Esophagus squamous epithelium (tissue), 5 donors: Measurements from ENCODE around the gene TOX2. TPM values are rescaled to one million over a fixed set of nuclear protein-coding genes. Genes with fewer than 3 reads are reported as not detected.

Experiments used
- DNase-seq: peaks from one replicate; lab custom pipeline; 2025; lab: John Stamatoyannopoulos, UW
- H3K27ac ChIP-seq, 4 donors: fragments of 200-600 bp; sonication (generic); one replicate each; pipeline ENCODE4 v1.5.1; 2016 to 2019; ENCODE audit warnings: mild to moderate bottlenecking in 1 of 4
- H3K27me3 ChIP-seq, 4 donors: fragments of 200-600 bp; sonication (generic); 1 replicate in 3 of 4; 2 replicates in 1 of 4; pipeline versions ENCODE4 v1.5.1 to v1.6.0; 2017 to 2021; ENCODE audit warnings: antibody characterized with exemption in 1 of 4
- H3K36me3 ChIP-seq, 3 donors: fragments of 200-600 bp; sonication (generic); one replicate each; pipeline ENCODE4 v1.5.1; 2016 to 2019
- H3K4me1 ChIP-seq, 3 donors: fragments of 200-600 bp; sonication (generic); one replicate each; pipeline ENCODE4 v1.5.1; 2017 to 2019
- H3K4me3 ChIP-seq, 4 donors: fragments of 200-600 bp; sonication (generic); 1 replicate in 3 of 4; 2 replicates in 1 of 4; pipeline ENCODE4 v1.5.1; 2016 to 2019; ENCODE audit warnings: mild to moderate bottlenecking in 2 of 4, moderate library complexity in 1 of 4
- H3K9me3 ChIP-seq, 3 donors: fragments of 200-600 bp; sonication (generic); one replicate each; pipeline ENCODE4 v1.5.1; 2016 to 2019
- CTCF ChIP-seq, 6 experiments: fragments of 450-650 bp in 4 of 6; fragments of 200-600 bp in 2 of 6; sonication (generic) in 2 of 6; IDR thresholded peaks; one replicate each; pipeline ENCODE4 v1.5.1; 2016 to 2019; ENCODE audit warnings: antibody characterized with exemption in 6 of 6, mild to moderate bottlenecking in 4 of 6, moderate library complexity in 4 of 6
- POLR2A ChIP-seq, 4 donors: fragments of 450-650 bp; IDR thresholded peaks; one replicate each; pipeline ENCODE4 v1.6.1; 2017; ENCODE audit warnings: antibody characterized with exemption in 4 of 4, mild to moderate bottlenecking in 4 of 4, moderate library complexity in 3 of 4
- WGBS, 2 donors: methylation state at CpG; one replicate each; pipeline ENCODE4 v1.1.5; 2018; 5-methylcytosine and 5-hydroxymethylcytosine counted together
- intact Hi-C: fragments of 100-400 bp; cut with DNase I; formaldehyde crosslinking; loops from one replicate; pipeline ENCODE4 v1.15.0; 2022
- total RNA-seq, 4 donors: library from RNA; depleted of rRNA; stranded (reverse); fragments of >200 nt; gene quantifications; one replicate each; pipeline ENCODE4 v1.1.0, GENCODE V29; 2016
- donor health status: DM: yes; HTN: yes; CAD: no.

Gene TOX2
- total RNA-seq, 4 donors from 2014 or later = 0.99 to 22.9 (median 3.1) TPM

GRCh38 chr20:43948455-43948854 lies 33.8 kb downstream of the TOX2 start:
- Histone ChIP-seq H3K36me3 (no peaks in the 10 kb centered on the region), H3K27me3 (peaks cover 0 to 59% (median 0%) of the 10 kb centered on the region in 4 donors), H3K9me3 (no peaks in the 10 kb centered on the region), H3K4me3 (no peak overlapping the region), H3K27ac (no peak overlapping the region), H3K4me1 (peaks cover 5 to 78% (median 9%) of the 10 kb centered on the region in 3 donors)
- intact Hi-C loops = no loop called here
- DNase-seq = no peak
- WGBS, 2 donors = 87% methylated on average over 3 of the region's 8 CpGs
- TF ChIP-seq CTCF (IDR thresholded peaks at IDR 0.05) = no peak

GRCh38 chr20:43949248-43949647 lies 34.6 kb downstream of the TOX2 start:
- DNase-seq = no peak
- 93% methylated on average over 6 of the region's 6 CpGs for WGBS, 2 donors
- intact Hi-C loops = no loop called here
- Histone ChIP-seq H3K9me3 (no peaks in the 10 kb centered on the region), H3K4me1 (peaks cover 11 to 80% (median 17%) of the 10 kb centered on the region in 3 donors), H3K27me3 (peaks cover 0 to 57% (median 0%) of the 10 kb centered on the region in 4 donors), H3K4me3 (no peak overlapping the region), H3K36me3 (no peaks in the 10 kb centered on the region), H3K27ac (no peak overlapping the region)
- no peak for TF ChIP-seq CTCF (IDR thresholded peaks at IDR 0.05)

- intact Hi-C loops = no loop called here
- no peaks in the 10 kb centered on the region for H3K36me3 ChIP-seq
- no peaks in the 10 kb centered on the region for H3K9me3 ChIP-seq
- peaks cover 17 to 80% (median 24%) of the 10 kb centered on the region in 3 donors for H3K4me1 ChIP-seq
- TF ChIP-seq POLR2A (IDR thresholded peaks at IDR 0.05) (no peak), CTCF (IDR thresholded peaks at IDR 0.05) (no peak)
- DNase-seq = peak; percentile 20
- 62 to 66% methylated on average over 13 to 15 of the region's 18 CpGs for WGBS, 2 donors
- no peak overlapping the region for H3K27ac ChIP-seq
- H3K27me3 ChIP-seq = peaks cover 0 to 51% (median 0%) of the 10 kb centered on the region in 4 donors
- H3K4me3 ChIP-seq = no peak overlapping the region
Observed at GRCh38 chr20:43949741-43950618, 35.3 kb downstream of the TOX2 start.

GRCh38 chr20:43953919-43954592 lies 39.4 kb downstream of the TOX2 start:
- Histone ChIP-seq H3K27me3 (peaks cover 0 to 20% (median 0%) of the 10 kb centered on the region in 4 donors), H3K4me3 (no peak overlapping the region), H3K9me3 (no peaks in the 10 kb centered on the region), H3K27ac (no peak overlapping the region), H3K4me1 (peaks cover 32 to 84% (median 41%) of the 10 kb centered on the region in 3 donors), H3K36me3 (no peaks in the 10 kb centered on the region)
- WGBS, 2 donors = 66 to 72% methylated on average over 4 to 8 of the region's 8 CpGs
- intact Hi-C loops = no loop called here
- TF ChIP-seq POLR2A (IDR thresholded peaks at IDR 0.05) = no peak
- TF ChIP-seq CTCF (IDR thresholded peaks at IDR 0.05) = no peak
- no peak for DNase-seq

GRCh38 chr20:43954704-43955061 lies 40.0 kb downstream of the TOX2 start:
- Histone ChIP-seq H3K4me3 (no peak overlapping the region), H3K4me1 (peaks cover 38 to 84% (median 47%) of the 10 kb centered on the region in 3 donors), H3K36me3 (no peaks in the 10 kb centered on the region), H3K9me3 (no peaks in the 10 kb centered on the region), H3K27ac (peak overlapping the region in 2 of 4 donors; percentile 74 to 76), H3K27me3 (peaks cover 0 to 14% (median 0%) of the 10 kb centered on the region in 4 donors)
- DNase-seq = no peak
- TF ChIP-seq CTCF (IDR thresholded peaks at IDR 0.05) (no peak), POLR2A (IDR thresholded peaks at IDR 0.05) (no peak)
- intact Hi-C loops = no loop called here
- 46 to 52% methylated on average over 6 of the region's 6 CpGs for WGBS, 2 donors
